Measurements from ENCODE around the gene RPS14.

Gene RPS14

DNA sequence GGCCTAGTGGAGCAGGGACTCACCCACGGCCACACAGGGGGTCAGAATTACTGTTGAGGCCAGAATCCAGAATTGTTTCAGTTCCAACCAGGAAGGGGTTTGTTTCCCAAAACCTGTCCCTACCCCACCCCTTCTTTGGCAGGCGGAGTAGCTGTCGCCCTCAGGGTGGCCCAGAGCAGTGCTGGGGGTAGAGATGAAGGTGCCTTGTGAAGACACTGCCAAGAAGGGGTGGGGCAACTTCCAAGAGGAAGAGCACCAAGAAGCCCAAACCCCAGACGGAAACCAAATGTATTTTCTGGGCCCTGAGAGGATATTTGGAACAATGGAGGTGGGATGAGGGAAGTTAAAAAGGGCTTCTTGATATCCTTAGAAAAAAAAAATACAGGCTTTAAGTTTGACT lies 47.0 kb upstream of the RPS14 start:
- Mint-ChIP-seq H3K27ac (peak overlapping the region; percentile 83), H3K4me1 (peaks cover 74% of the 10 kb centered on the region), H3K9me3 (no peaks in the 10 kb centered on the region), H3K4me3 (no peak overlapping the region), H3K36me3 (ENCODE audit: low read depth) (peaks cover 21% of the 10 kb centered on the region), H3K27me3 (ENCODE audit: low read depth, poor library complexity) (no peaks in the 10 kb centered on the region)
- DNase-seq = no peak
- TF ChIP-seq, protein P1, sequence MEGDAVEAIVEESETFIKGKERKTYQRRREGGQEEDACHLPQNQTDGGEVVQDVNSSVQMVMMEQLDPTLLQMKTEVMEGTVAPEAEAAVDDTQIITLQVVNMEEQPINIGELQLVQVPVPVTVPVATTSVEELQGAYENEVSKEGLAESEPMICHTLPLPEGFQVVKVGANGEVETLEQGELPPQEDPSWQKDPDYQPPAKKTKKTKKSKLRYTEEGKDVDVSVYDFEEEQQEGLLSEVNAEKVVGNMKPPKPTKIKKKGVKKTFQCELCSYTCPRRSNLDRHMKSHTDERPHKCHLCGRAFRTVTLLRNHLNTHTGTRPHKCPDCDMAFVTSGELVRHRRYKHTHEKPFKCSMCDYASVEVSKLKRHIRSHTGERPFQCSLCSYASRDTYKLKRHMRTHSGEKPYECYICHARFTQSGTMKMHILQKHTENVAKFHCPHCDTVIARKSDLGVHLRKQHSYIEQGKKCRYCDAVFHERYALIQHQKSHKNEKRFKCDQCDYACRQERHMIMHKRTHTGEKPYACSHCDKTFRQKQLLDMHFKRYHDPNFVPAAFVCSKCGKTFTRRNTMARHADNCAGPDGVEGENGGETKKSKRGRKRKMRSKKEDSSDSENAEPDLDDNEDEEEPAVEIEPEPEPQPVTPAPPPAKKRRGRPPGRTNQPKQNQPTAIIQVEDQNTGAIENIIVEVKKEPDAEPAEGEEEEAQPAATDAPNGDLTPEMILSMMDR (IDR thresholded peaks at IDR 0.05) = no peak

DNA sequence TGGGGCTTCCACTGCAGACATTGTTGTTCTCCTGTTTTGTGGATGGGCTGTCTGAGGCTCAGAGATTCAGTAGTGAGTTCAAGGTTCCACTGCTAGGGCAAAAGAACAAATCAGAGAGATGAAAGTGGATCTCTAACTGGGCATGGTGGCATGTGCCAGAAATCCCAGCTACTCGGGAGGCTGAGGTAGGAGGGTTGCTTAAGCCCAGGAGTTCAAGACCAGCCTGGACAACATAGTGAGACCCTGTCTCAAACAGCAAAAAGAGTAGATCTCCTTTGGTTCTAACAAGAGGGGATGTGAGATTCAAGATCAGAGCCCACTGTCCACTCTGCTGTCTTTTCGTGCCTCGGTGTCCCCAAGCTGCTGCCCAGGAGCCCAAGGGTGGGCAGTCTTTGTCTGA lies 46.6 kb upstream of the RPS14 start:
- DNase-seq = no peak
- no peaks in the 10 kb centered on the region for H3K9me3 Mint-ChIP-seq
- H3K36me3 Mint-ChIP-seq (ENCODE audit: low read depth) = peaks cover 21% of the 10 kb centered on the region
- peaks cover 74% of the 10 kb centered on the region for H3K4me1 Mint-ChIP-seq
- H3K27ac Mint-ChIP-seq = peak overlapping the region; percentile 83
- TF ChIP-seq, protein P1 (IDR thresholded peaks at IDR 0.05) = no peak
- no peaks in the 10 kb centered on the region for H3K27me3 Mint-ChIP-seq (ENCODE audit: low read depth, poor library complexity)
- no peak overlapping the region for H3K4me3 Mint-ChIP-seq

DNA sequence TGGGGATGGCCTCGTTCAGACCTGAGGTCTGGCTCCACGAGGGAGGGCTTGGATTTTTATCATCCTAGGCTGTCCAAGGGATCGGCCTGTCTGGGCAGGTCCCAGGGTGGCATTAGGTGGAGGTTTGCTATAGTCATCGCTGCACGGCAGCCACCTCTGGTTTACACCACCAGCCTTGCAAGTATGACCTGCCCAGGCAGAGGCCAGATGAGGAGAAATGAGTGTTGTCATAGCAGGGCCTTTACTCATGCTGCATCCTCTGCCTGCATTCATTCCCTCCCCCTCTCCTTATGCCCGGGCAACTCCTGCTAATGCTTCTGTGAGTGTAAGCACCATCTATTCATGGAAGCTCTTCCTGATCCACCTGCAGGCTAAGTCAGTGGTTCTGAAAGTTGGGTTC lies 43.1 kb upstream of the RPS14 start:
- Mint-ChIP-seq H3K4me3 (no peak overlapping the region), H3K27me3 (ENCODE audit: low read depth, poor library complexity) (no peaks in the 10 kb centered on the region), H3K9me3 (no peaks in the 10 kb centered on the region), H3K27ac (peak overlapping the region; percentile 70), H3K4me1 (peaks cover 74% of the 10 kb centered on the region), H3K36me3 (ENCODE audit: low read depth) (peaks cover 21% of the 10 kb centered on the region)
- TF ChIP-seq, protein P1 (IDR thresholded peaks at IDR 0.05) = no peak
- DNase-seq = no peak

DNA sequence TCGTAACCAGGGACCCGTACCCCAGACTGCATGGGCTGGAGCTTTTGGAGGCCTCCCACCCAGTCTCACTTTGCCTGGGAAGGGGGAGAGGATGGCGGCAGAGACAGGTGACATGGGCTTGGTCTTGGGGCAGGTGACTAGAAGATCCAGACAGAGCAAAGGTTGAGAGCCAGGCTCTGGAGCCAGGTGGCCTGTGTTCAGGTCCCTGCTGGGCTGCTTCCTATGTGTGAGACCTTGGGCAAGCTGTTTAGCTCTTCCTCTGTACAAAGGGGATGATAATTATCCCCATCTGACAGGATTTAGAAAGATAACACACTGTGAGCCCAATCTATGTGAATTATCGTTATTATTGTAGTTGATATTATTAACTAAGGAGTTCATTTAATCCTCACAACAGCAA lies 42.3 kb upstream of the RPS14 start:
- TF ChIP-seq, protein P1 (IDR thresholded peaks at IDR 0.05) = no peak
- DNase-seq = no peak
- Mint-ChIP-seq H3K9me3 (no peaks in the 10 kb centered on the region), H3K4me3 (no peak overlapping the region), H3K36me3 (ENCODE audit: low read depth) (peaks cover 21% of the 10 kb centered on the region), H3K4me1 (peaks cover 74% of the 10 kb centered on the region), H3K27me3 (ENCODE audit: low read depth, poor library complexity) (peaks cover 2% of the 10 kb centered on the region), H3K27ac (peak overlapping the region; percentile 86)

DNA sequence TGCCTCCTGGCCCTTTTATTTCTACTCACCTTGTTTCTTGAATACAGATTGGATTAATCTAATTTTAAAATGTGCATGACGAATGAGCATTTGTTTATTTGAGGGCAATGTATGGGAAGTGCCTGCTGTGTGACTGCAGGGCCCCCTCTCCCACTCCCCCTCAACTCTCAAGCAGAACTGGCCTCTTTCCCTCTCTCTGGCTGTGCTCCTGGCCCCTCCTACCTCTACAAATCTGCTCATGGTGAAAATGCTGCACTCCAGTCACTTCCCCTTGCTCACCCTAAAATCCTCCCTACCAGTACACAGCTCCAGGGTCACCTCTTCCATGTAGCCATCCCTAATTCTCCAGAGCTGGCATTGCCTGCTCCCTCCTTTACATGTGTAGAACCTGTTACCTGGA lies 41.2 kb upstream of the RPS14 start:
- H3K27me3 Mint-ChIP-seq (ENCODE audit: low read depth, poor library complexity) = peaks cover 3% of the 10 kb centered on the region
- DNase-seq = no peak
- TF ChIP-seq, protein P1 (IDR thresholded peaks at IDR 0.05) = no peak
- peak overlapping the region; percentile 36 for H3K4me3 Mint-ChIP-seq
- peaks cover 19% of the 10 kb centered on the region for H3K36me3 Mint-ChIP-seq (ENCODE audit: low read depth)
- H3K27ac Mint-ChIP-seq = peak overlapping the region; percentile 86
- peaks cover 63% of the 10 kb centered on the region for H3K4me1 Mint-ChIP-seq
- H3K9me3 Mint-ChIP-seq = no peaks in the 10 kb centered on the region

DNA sequence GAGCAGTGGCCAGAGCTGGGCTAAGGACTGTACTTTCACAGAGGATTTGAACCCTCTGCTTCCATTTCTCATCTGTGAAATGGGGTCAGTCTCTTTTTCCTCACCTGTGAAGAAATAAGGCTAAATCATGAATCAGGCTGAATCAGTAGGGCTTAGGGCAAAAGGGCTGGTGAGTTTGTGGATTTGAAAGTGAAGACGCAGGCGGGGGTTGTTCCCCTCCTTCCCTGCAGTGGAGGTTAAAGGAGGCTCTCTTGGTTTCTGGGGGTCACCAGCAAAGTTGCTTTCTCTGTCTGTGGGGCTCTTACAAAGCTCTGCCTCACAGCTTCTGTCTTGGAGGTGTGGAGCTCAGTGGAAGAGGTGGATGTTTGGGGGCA lies 40.7 kb upstream of the RPS14 start:
- DNase-seq = no peak
- Mint-ChIP-seq H3K4me1 (peaks cover 61% of the 10 kb centered on the region), H3K27ac (peak overlapping the region; percentile 95), H3K9me3 (no peaks in the 10 kb centered on the region), H3K27me3 (ENCODE audit: low read depth, poor library complexity) (peaks cover 3% of the 10 kb centered on the region), H3K36me3 (ENCODE audit: low read depth) (peaks cover 17% of the 10 kb centered on the region), H3K4me3 (no peak overlapping the region)
- TF ChIP-seq, protein P1 (IDR thresholded peaks at IDR 0.05) = no peak

All from nephron progenitor cell (in vitro differentiated cells).